ENCODE measurements around the gene DUSP28.
A peak's percentile ranks its signal among the peaks of the same experiment; 100 is the strongest.

DUSP28 gene

GRCh38 chr2:240565333-240566202 is 5.4 kb downstream of the DUSP28 start:
- no peak for TF ChIP-seq REST (IDR thresholded peaks at IDR 0.05; ENCODE audit: low read depth)
- TF ChIP-seq MAX (IDR thresholded peaks at IDR 0.05) = no peak
- no peak for TF ChIP-seq CEBPB (IDR thresholded peaks at IDR 0.05)
- TF ChIP-seq TEAD4 (IDR thresholded peaks at IDR 0.05) = no peak
- no peak for TF ChIP-seq FOXM1 (IDR thresholded peaks at IDR 0.05; ENCODE audit: borderline replicate concordance, low read depth)

GRCh38 chr2:240566203-240567136 is 6.3 kb downstream of the DUSP28 start:
- TF ChIP-seq ZBTB7A (IDR thresholded peaks at IDR 0.05; ENCODE audit: low read depth) (peak; percentile 59), NFIC (IDR thresholded peaks at IDR 0.05) (0 out of 2 replicates have a peak, but pooled peaks have one; percentile 9), TAF1 (IDR thresholded peaks at IDR 0.05; ENCODE audit: low read depth) (no peak; the same call in 1 of the 2 replicates)

GRCh38 chr2:240567137-240567871 is 7.1 kb downstream of the DUSP28 start:
- TF ChIP-seq RAD21 (IDR thresholded peaks at IDR 0.05; ENCODE audit: low read depth) = no peak
- no peak for TF ChIP-seq USF1 (IDR thresholded peaks at IDR 0.05)
- no peak for TF ChIP-seq EP300 (IDR thresholded peaks at IDR 0.05; ENCODE audit: borderline replicate concordance)
- no peak for TF ChIP-seq MAX (IDR thresholded peaks at IDR 0.05)
- TF ChIP-seq CREB1 (IDR thresholded peaks at IDR 0.05; ENCODE audit: low read depth) = no peak
- TF ChIP-seq TCF12 (IDR thresholded peaks at IDR 0.05; ENCODE audit: low read depth) = no peak
- TF ChIP-seq REST (IDR thresholded peaks at IDR 0.05; ENCODE audit: low read depth) = no peak
- no peak for TF ChIP-seq YY1 (IDR thresholded peaks at IDR 0.05; ENCODE audit: low read depth)
- no peak for TF ChIP-seq CEBPB (IDR thresholded peaks at IDR 0.05)
- no peak for TF ChIP-seq TEAD4 (IDR thresholded peaks at IDR 0.05)

GRCh38 chr2:240567872-240568677 is 7.9 kb downstream of the DUSP28 start, which contains the start of gene RNPEPL1:
Gene RNPEPL1, plus strand, starts transcription at chr2:240568484. Its CDS starts 103 bp downstream, at chr2:240568587.
- peak; percentile 84 for TF ChIP-seq MAX (IDR thresholded peaks at IDR 0.05)
- TF ChIP-seq RAD21 (IDR thresholded peaks at IDR 0.05; ENCODE audit: low read depth) = no peak

- TF ChIP-seq EGR1 (IDR thresholded peaks at IDR 0.05) = peak; percentile 51; the same call in 1 of the 2 replicates
- no peak for TF ChIP-seq ZBTB7A (IDR thresholded peaks at IDR 0.05; ENCODE audit: low read depth)
- 0 out of 2 replicates have a peak, but pooled peaks have one; percentile 8 for TF ChIP-seq USF1 (IDR thresholded peaks at IDR 0.05)
- peak; percentile 17; the same call in 1 of the 2 replicates for TF ChIP-seq MAX (IDR thresholded peaks at IDR 0.05)
- TF ChIP-seq TAF1 (IDR thresholded peaks at IDR 0.05; ENCODE audit: low read depth) = peak; percentile 19; the same call in 1 of the 2 replicates
- TF ChIP-seq CREB1 (IDR thresholded peaks at IDR 0.05; ENCODE audit: low read depth) = no peak
Measured at GRCh38 chr2:240568678-240569522, 8.7 kb downstream of the DUSP28 start.
